GM23338 (cell line): ENCODE results near the gene ART4. TPM values are rescaled to one million over a fixed set of nuclear protein-coding genes. Genes with fewer than 3 reads are reported as not detected.

Experiments used
- ATAC-seq: fragments of 200-7000 bp; cut with Tn5 transposase; 3 replicates; pipeline ENCODE4 v1.9.1; 2020
- DNase-seq: peaks from one replicate; pipeline ENCODE4 v3.0.0-alpha.2; 2015; ENCODE audit warnings: low spot score
- H2AFZ ChIP-seq: fragments of 200-600 bp; sonication (generic); 2 replicates; pipeline ENCODE4 v1.8.0; 2016; ENCODE audit warnings: antibody characterized with exemption, mild to moderate bottlenecking, moderate library complexity
- H3F3A ChIP-seq: fragments of 200-600 bp; sonication (generic); replicated peaks from 2 replicates; pipeline ENCODE4 v1.8.0; 2017; ENCODE audit warnings: antibody characterized with exemption, mixed run types, low read depth
- H3K27ac ChIP-seq: fragments of 200-600 bp; sonication (generic); 2 replicates; pipeline ENCODE4 v1.6.1; 2016; ENCODE audit warnings: low read depth
- H3K27me3 ChIP-seq: fragments of 200-600 bp; sonication (generic); 2 replicates; pipeline ENCODE4 v1.8.0; 2016; ENCODE audit warnings: mild to moderate bottlenecking, mixed run types, moderate library complexity; ENCODE audit not compliant: insufficient read depth
- H3K36me3 ChIP-seq: fragments of 200-600 bp; sonication (generic); 2 replicates; pipeline ENCODE4 v1.8.0; 2016; ENCODE audit warnings: mild to moderate bottlenecking; ENCODE audit not compliant: insufficient read depth
- H3K4me1 ChIP-seq: fragments of 200-600 bp; sonication (generic); 2 replicates; pipeline ENCODE4 v1.8.0; 2016; ENCODE audit warnings: mild to moderate bottlenecking, moderate library complexity; ENCODE audit not compliant: insufficient read depth
- H3K4me2 ChIP-seq: fragments of 200-600 bp; sonication (generic); 2 replicates; pipeline ENCODE4 v1.7.1; 2017; ENCODE audit warnings: mixed run types
- H3K4me3 ChIP-seq: fragments of 200-600 bp; sonication (generic); 2 replicates; pipeline ENCODE4 v1.6.1; 2016; ENCODE audit warnings: mixed run types
- H3K79me2 ChIP-seq: fragments of 200-600 bp; sonication (generic); replicated peaks from 2 replicates; pipeline ENCODE4 v1.8.0; 2017; ENCODE audit warnings: mild to moderate bottlenecking; ENCODE audit not compliant: insufficient read depth
- H3K9me2 ChIP-seq: fragments of 200-600 bp; sonication (generic); 2 replicates; pipeline ENCODE4 v1.8.0; 2017; ENCODE audit not compliant: insufficient read depth
- H4K20me1 ChIP-seq: fragments of 200-600 bp; sonication (generic); replicated peaks from 2 replicates; pipeline ENCODE4 v1.8.0; 2017; ENCODE audit warnings: mild to moderate bottlenecking; ENCODE audit not compliant: insufficient read depth
- H3K27ac Mint-ChIP-seq: 2 replicates; pipeline ENCODE4 v1.8.0; 2020; ENCODE audit warnings: inconsistent platforms, mild to moderate bottlenecking, moderate library complexity, mixed read lengths
- H3K27me3 Mint-ChIP-seq: 3 replicates; pipeline ENCODE4 v1.8.0; 2022; ENCODE audit warnings: low read depth, mild to moderate bottlenecking, moderate library complexity, mixed read lengths, inconsistent platforms; ENCODE audit not compliant: insufficient read depth, poor library complexity
- H3K36me3 Mint-ChIP-seq: 3 replicates; pipeline ENCODE4 v1.8.0; 2021; ENCODE audit warnings: low read depth, mild to moderate bottlenecking, inconsistent platforms, moderate library complexity, mixed read lengths
- H3K4me1 Mint-ChIP-seq: 3 replicates; pipeline ENCODE4 v1.8.0; 2020; ENCODE audit warnings: mild to moderate bottlenecking, inconsistent platforms, mixed read lengths
- H3K4me3 Mint-ChIP-seq: 3 replicates; pipeline ENCODE4 v1.8.0; 2021; ENCODE audit warnings: moderate library complexity, mild to moderate bottlenecking, inconsistent platforms, mixed read lengths
- H3K9me3 Mint-ChIP-seq: 3 replicates; pipeline ENCODE4 v1.8.0; 2020; ENCODE audit warnings: moderate library complexity, mild to moderate bottlenecking, inconsistent platforms, mixed read lengths
- ETS1 ChIP-seq: IDR thresholded peaks from 2 replicates; pipeline ENCODE4 v1.6.1; 2016; ENCODE audit warnings: antibody characterized with exemption
- EZH2 ChIP-seq: fragments of 200-600 bp; sonication (generic); IDR thresholded peaks from one replicate; pipeline ENCODE4 v1.8.0; 2017; ENCODE audit warnings: antibody characterized with exemption, mild to moderate bottlenecking, low read depth; ENCODE audit not compliant: unreplicated experiment
- EZH2phosphoT487 ChIP-seq: fragments of 200-600 bp; sonication (generic); IDR thresholded peaks from one replicate; pipeline ENCODE4 v1.8.1; 2018; ENCODE audit warnings: antibody characterized with exemption; ENCODE audit not compliant: unreplicated experiment
- JUNB ChIP-seq: IDR thresholded peaks from one replicate; pipeline ENCODE4 v1.6.1; 2016; ENCODE audit warnings: antibody characterized with exemption; ENCODE audit not compliant: unreplicated experiment
- NANOG ChIP-seq: IDR thresholded peaks from 2 replicates; pipeline ENCODE4 v1.6.1; 2016; ENCODE audit warnings: antibody characterized with exemption, borderline replicate concordance
- POLR2AphosphoS5 ChIP-seq: IDR thresholded peaks from 2 replicates; pipeline ENCODE4 v1.6.1; 2016; ENCODE audit warnings: antibody characterized with exemption, low read depth
- STAT1 ChIP-seq: IDR thresholded peaks from one replicate; pipeline ENCODE4 v1.6.1; 2016; ENCODE audit warnings: antibody characterized with exemption; ENCODE audit not compliant: unreplicated experiment
- ZNF114 ChIP-seq: fragments of 250-450 bp; sonication (Bioruptor Pico); IDR thresholded peaks from 2 replicates; pipeline ENCODE4 v1.5.0; 2020; ENCODE audit warnings: mild to moderate bottlenecking, moderate library complexity
- ZNF331 ChIP-seq: fragments of 250-450 bp; sonication (Bioruptor Pico); IDR thresholded peaks from 2 replicates; pipeline ENCODE4 v1.5.0; 2020; ENCODE audit warnings: low read depth, mild to moderate bottlenecking, moderate library complexity
- polyA plus RNA-seq: library from polyadenylated mRNA; unstranded; fragments of >200 nt; fragmentation: Nextera tagmentation; extraction: Ambion mirVana; gene quantifications from 2 replicates; pipeline ENCODE4 v1.2.1, GENCODE V29; 2016
- total RNA-seq: library from RNA; depleted of rRNA; stranded (reverse); fragments of >200 nt; shearing (Covaris generic); gene quantifications from 2 replicates; pipeline ENCODE4 v1.2.3, GENCODE V29; 2014
- TF ChIP-seq, protein P1 (sequence below): fragments of 250-450 bp; sonication (Bioruptor Pico); IDR thresholded peaks from 2 replicates; pipeline ENCODE4 v1.5.0; 2020; ENCODE audit warnings: mild to moderate bottlenecking, moderate library complexity
- TF ChIP-seq, protein P2 (sequence below), 2 experiments: fragments of 200-600 bp in 1 of 2; sonication (generic) in 1 of 2; conservative IDR thresholded peaks; 2 replicates each; pipeline versions ENCODE4 v1.5.1 to v1.6.1; 2016 to 2017; ENCODE audit warnings: antibody characterized with exemption in 2 of 2, low read depth in 2 of 2, mild to moderate bottlenecking in 2 of 2, moderate library complexity in 1 of 2
- TF ChIP-seq, protein P3 (sequence below): IDR thresholded peaks from one replicate; pipeline ENCODE4 v1.6.1; 2018; ENCODE audit warnings: antibody characterized with exemption; ENCODE audit not compliant: unreplicated experiment

Gene ART4
- total and polyA plus RNA-seq, 2 experiments from 2014 or later = 0.08 TPM; not detected in 1

GRCh38 chr12:14878488-14878887 is 35.2 kb upstream of the ART4 start:
- no peak overlapping the region for H3K4me3 Mint-ChIP-seq
- DNase-seq (no peak), ATAC-seq (no peak)
- Histone ChIP-seq H3K4me3 (no peak overlapping the region), H3K4me2 (no peak overlapping the region), H4K20me1 (no peaks in the 10 kb centered on the region), H3F3A (no peaks in the 10 kb centered on the region), H3K36me3 (no peaks in the 10 kb centered on the region), H2AFZ (no peak overlapping the region), H3K4me1 (no peaks in the 10 kb centered on the region), H3K27me3 (no peaks in the 10 kb centered on the region), H3K9me2 (no peaks in the 10 kb centered on the region), H3K27ac (no peak overlapping the region), H3K79me2 (no peaks in the 10 kb centered on the region)
- no peaks in the 10 kb centered on the region for H3K4me1 Mint-ChIP-seq
- TF ChIP-seq, protein P1, sequence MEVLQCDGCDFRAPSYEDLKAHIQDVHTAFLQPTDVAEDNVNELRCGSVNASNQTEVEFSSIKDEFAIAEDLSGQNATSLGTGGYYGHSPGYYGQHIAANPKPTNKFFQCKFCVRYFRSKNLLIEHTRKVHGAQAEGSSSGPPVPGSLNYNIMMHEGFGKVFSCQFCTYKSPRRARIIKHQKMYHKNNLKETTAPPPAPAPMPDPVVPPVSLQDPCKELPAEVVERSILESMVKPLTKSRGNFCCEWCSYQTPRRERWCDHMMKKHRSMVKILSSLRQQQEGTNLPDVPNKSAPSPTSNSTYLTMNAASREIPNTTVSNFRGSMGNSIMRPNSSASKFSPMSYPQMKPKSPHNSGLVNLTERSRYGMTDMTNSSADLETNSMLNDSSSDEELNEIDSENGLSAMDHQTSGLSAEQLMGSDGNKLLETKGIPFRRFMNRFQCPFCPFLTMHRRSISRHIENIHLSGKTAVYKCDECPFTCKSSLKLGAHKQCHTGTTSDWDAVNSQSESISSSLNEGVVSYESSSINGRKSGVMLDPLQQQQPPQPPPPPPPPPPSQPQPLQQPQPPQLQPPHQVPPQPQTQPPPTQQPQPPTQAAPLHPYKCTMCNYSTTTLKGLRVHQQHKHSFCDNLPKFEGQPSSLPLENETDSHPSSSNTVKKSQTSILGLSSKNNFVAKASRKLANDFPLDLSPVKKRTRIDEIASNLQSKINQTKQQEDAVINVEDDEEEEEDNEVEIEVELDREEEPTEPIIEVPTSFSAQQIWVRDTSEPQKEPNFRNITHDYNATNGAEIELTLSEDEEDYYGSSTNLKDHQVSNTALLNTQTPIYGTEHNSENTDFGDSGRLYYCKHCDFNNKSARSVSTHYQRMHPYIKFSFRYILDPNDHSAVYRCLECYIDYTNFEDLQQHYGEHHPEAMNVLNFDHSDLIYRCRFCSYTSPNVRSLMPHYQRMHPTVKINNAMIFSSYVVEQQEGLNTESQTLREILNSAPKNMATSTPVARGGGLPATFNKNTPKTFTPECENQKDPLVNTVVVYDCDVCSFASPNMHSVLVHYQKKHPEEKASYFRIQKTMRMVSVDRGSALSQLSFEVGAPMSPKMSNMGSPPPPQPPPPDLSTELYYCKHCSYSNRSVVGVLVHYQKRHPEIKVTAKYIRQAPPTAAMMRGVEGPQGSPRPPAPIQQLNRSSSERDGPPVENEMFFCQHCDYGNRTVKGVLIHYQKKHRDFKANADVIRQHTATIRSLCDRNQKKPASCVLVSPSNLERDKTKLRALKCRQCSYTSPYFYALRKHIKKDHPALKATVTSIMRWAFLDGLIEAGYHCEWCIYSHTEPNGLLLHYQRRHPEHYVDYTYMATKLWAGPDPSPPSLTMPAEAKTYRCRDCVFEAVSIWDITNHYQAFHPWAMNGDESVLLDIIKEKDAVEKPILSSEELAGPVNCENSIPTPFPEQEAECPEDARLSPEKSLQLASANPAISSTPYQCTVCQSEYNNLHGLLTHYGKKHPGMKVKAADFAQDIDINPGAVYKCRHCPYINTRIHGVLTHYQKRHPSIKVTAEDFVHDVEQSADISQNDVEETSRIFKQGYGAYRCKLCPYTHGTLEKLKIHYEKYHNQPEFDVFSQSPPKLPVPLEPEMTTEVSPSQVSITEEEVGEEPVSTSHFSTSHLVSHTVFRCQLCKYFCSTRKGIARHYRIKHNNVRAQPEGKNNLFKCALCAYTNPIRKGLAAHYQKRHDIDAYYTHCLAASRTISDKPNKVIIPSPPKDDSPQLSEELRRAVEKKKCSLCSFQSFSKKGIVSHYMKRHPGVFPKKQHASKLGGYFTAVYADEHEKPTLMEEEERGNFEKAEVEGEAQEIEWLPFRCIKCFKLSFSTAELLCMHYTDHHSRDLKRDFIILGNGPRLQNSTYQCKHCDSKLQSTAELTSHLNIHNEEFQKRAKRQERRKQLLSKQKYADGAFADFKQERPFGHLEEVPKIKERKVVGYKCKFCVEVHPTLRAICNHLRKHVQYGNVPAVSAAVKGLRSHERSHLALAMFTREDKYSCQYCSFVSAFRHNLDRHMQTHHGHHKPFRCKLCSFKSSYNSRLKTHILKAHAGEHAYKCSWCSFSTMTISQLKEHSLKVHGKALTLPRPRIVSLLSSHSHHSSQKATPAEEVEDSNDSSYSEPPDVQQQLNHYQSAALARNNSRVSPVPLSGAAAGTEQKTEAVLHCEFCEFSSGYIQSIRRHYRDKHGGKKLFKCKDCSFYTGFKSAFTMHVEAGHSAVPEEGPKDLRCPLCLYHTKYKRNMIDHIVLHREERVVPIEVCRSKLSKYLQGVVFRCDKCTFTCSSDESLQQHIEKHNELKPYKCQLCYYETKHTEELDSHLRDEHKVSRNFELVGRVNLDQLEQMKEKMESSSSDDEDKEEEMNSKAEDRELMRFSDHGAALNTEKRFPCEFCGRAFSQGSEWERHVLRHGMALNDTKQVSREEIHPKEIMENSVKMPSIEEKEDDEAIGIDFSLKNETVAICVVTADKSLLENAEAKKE (CRISPR knock-in tag) = no peak
- TF ChIP-seq ZNF114 (CRISPR knock-in tag) (no peak), EZH2phosphoT487 (no peak), POLR2AphosphoS5 (no peak), STAT1 (no peak), ETS1 (no peak), NANOG (no peak), ZNF331 (CRISPR knock-in tag) (no peak), JUNB (no peak), EZH2 (no peak)
- TF ChIP-seq, protein P2, sequence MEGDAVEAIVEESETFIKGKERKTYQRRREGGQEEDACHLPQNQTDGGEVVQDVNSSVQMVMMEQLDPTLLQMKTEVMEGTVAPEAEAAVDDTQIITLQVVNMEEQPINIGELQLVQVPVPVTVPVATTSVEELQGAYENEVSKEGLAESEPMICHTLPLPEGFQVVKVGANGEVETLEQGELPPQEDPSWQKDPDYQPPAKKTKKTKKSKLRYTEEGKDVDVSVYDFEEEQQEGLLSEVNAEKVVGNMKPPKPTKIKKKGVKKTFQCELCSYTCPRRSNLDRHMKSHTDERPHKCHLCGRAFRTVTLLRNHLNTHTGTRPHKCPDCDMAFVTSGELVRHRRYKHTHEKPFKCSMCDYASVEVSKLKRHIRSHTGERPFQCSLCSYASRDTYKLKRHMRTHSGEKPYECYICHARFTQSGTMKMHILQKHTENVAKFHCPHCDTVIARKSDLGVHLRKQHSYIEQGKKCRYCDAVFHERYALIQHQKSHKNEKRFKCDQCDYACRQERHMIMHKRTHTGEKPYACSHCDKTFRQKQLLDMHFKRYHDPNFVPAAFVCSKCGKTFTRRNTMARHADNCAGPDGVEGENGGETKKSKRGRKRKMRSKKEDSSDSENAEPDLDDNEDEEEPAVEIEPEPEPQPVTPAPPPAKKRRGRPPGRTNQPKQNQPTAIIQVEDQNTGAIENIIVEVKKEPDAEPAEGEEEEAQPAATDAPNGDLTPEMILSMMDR (conservative IDR thresholded peaks at IDR 0.05; ENCODE audit: low read depth in 2 of 2) = no peak
- TF ChIP-seq, protein P3, sequence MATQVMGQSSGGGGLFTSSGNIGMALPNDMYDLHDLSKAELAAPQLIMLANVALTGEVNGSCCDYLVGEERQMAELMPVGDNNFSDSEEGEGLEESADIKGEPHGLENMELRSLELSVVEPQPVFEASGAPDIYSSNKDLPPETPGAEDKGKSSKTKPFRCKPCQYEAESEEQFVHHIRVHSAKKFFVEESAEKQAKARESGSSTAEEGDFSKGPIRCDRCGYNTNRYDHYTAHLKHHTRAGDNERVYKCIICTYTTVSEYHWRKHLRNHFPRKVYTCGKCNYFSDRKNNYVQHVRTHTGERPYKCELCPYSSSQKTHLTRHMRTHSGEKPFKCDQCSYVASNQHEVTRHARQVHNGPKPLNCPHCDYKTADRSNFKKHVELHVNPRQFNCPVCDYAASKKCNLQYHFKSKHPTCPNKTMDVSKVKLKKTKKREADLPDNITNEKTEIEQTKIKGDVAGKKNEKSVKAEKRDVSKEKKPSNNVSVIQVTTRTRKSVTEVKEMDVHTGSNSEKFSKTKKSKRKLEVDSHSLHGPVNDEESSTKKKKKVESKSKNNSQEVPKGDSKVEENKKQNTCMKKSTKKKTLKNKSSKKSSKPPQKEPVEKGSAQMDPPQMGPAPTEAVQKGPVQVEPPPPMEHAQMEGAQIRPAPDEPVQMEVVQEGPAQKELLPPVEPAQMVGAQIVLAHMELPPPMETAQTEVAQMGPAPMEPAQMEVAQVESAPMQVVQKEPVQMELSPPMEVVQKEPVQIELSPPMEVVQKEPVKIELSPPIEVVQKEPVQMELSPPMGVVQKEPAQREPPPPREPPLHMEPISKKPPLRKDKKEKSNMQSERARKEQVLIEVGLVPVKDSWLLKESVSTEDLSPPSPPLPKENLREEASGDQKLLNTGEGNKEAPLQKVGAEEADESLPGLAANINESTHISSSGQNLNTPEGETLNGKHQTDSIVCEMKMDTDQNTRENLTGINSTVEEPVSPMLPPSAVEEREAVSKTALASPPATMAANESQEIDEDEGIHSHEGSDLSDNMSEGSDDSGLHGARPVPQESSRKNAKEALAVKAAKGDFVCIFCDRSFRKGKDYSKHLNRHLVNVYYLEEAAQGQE = no peak
- H3K27ac Mint-ChIP-seq = no peak overlapping the region
- H3K27me3 Mint-ChIP-seq = no peaks in the 10 kb centered on the region
- H3K9me3 Mint-ChIP-seq = no peaks in the 10 kb centered on the region
- no peaks in the 10 kb centered on the region for H3K36me3 Mint-ChIP-seq
